ENCODE measurements around the gene NOS1.

The NOS1 gene

DNA sequence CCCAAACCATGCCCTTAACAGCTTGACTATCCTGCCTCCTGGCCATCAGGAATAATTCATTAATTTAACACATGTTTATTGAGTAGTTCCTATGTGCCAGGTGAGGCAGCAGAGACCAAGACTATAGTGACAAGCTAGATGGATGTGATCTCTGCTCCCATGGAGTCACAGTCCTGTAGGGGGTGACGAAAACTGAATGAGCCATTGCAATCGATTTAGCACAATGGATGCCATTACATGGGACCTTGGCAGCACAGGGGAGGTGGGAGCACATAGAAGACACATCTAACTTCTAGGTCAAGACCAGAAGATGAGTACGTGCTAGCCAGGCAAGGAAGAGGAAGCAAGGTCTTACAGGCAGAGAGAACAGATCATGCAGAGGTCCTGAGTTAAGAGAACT is 68.7 kb downstream of the NOS1 start:
- TF ChIP-seq, protein P1, sequence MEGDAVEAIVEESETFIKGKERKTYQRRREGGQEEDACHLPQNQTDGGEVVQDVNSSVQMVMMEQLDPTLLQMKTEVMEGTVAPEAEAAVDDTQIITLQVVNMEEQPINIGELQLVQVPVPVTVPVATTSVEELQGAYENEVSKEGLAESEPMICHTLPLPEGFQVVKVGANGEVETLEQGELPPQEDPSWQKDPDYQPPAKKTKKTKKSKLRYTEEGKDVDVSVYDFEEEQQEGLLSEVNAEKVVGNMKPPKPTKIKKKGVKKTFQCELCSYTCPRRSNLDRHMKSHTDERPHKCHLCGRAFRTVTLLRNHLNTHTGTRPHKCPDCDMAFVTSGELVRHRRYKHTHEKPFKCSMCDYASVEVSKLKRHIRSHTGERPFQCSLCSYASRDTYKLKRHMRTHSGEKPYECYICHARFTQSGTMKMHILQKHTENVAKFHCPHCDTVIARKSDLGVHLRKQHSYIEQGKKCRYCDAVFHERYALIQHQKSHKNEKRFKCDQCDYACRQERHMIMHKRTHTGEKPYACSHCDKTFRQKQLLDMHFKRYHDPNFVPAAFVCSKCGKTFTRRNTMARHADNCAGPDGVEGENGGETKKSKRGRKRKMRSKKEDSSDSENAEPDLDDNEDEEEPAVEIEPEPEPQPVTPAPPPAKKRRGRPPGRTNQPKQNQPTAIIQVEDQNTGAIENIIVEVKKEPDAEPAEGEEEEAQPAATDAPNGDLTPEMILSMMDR (conservative IDR thresholded peaks at IDR 0.05; ENCODE audit: low read depth, low read length), result no peak
- DNase-seq (ENCODE audit: low read depth), result no peak
- no peak overlapping the region for H3K4me3 ChIP-seq (ENCODE audit: low read depth, low read length)

DNA sequence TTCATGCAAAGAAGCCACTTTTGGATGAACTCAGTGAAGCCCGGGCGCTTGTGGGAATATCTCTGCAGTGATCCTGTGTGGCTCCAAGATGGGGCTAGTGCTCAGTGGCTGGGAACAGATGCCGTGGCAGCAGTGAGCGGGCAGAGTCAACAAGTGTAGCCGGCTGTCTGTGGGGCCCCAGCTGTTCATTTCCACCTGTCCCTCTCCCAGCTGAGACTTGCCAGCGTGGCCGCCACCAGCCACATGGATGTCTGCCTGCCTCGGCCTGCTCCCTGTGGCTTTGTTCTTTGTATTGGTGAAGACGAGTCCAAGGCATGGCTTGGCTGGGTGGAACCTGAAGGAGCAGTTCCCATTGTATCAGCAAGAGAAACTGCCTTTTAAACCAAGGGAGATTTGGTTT is 77.3 kb downstream of the NOS1 start:
- DNase-seq (ENCODE audit: low read depth), result no peak
- TF ChIP-seq, protein P1 (conservative IDR thresholded peaks at IDR 0.05; ENCODE audit: low read depth, low read length), result no peak

DNA sequence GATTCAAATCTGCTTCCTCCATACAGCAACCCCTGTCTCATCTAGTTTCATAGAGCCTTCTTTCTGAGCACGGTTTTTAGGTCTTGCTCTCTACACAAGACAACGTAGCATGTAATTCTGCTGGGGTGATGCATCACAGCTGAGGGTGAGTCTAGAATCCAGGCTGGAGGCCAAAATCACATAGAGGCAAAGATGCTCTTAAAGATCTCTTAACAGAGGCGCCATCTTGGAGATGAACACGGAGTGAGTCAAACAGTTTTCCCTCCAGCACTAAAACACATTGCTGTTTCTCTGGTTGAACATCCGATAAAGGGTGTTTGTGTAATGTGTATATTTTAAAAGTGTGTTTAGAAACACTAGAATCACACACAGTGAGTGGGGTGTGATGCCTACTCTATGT is 78.9 kb downstream of the NOS1 start:
- no peak for DNase-seq (ENCODE audit: low read depth)
- TF ChIP-seq, protein P1 (conservative IDR thresholded peaks at IDR 0.05; ENCODE audit: low read depth, low read length), result no peak

More for the DNA sequence above, 77.3 kb downstream of the NOS1 start:
- H3K4me3 ChIP-seq (ENCODE audit: low read depth, low read length), result no peak overlapping the region

DNA sequence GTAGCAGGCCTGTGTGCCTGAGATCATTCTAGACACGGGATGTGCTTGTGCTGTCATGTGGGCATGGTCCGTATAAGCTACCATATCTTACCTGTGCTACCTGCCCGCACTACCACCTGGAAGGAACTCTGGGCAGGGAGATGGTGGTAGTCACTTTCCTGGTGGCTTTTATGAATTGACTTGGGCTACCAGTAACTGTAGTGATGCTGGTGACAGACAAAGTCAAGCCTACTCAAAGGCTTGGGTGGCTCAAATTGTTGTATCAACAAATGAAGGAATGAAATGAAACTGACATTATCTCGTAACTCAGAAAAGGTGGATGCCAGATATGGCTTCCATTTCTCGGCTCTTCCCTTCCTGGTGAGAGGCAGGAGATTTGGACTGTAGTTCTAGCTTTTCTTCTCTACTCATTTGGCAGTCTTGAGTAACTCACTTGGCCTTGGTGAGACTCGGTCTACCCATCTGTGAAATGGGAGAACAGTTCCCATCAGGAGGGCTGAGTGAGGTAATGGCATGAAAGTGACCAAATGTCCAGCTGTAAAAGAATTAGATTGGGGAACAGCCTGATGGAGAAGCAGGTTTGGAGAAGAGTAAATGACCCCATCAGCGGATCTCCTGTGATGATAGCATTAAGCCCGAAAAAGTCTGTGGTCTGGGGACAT is 81.3 kb downstream of the NOS1 start:
- no peak overlapping the region for H3K4me3 ChIP-seq (ENCODE audit: low read depth, low read length)
- no peak for DNase-seq (ENCODE audit: low read depth)
- TF ChIP-seq, protein P1 (conservative IDR thresholded peaks at IDR 0.05; ENCODE audit: low read depth, low read length), result no peak

More for the DNA sequence above, 78.9 kb downstream of the NOS1 start:
- no peak overlapping the region for H3K4me3 ChIP-seq (ENCODE audit: low read depth, low read length)

DNA sequence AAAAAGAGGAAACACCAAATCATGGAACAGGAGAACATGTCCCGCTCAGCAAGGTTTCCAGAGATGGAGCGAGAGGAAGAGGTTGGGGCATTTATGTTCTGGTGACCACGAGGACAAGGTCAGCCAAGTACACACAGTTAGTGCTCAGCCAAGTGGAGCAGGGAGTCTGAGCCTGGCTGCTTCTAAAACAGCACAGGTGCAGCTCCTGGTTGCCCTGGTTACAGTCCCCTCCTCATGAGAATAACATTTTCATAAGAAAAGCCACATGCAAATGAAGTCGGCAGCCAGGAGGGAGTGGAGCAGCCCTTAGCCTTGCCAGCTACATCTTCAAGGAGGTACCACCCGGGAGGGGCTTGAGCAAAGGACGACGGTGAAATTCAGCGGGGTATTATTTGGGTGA is 81.8 kb downstream of the NOS1 start:
- no peak for DNase-seq (ENCODE audit: low read depth)
- H3K4me3 ChIP-seq (ENCODE audit: low read depth, low read length), result no peak overlapping the region
- TF ChIP-seq, protein P1 (conservative IDR thresholded peaks at IDR 0.05; ENCODE audit: low read depth, low read length), result no peak

DNA sequence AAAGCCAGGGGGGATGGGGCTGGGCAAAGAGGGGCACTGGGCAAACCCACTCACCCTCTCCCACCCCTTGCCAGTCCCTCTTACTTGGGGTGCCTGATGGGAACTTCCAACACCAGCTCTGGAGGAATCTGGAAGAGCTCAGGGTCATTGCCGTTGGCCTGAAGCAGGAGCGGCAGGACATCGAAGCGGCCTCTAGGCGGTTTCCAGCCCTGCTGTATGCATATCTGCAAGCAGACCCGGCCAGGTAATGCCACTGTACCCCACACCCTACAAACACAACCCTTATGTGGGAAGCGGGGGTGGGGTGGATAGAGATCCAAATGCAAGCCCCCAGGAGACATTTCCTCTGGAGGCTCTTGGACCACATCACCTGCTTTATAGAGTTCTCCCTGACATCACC is 83.6 kb downstream of the NOS1 start:
- no peak for DNase-seq (ENCODE audit: low read depth)
- H3K4me3 ChIP-seq (ENCODE audit: low read depth, low read length), result no peak overlapping the region
- TF ChIP-seq, protein P1 (conservative IDR thresholded peaks at IDR 0.05; ENCODE audit: low read depth, low read length), result no peak

DNA sequence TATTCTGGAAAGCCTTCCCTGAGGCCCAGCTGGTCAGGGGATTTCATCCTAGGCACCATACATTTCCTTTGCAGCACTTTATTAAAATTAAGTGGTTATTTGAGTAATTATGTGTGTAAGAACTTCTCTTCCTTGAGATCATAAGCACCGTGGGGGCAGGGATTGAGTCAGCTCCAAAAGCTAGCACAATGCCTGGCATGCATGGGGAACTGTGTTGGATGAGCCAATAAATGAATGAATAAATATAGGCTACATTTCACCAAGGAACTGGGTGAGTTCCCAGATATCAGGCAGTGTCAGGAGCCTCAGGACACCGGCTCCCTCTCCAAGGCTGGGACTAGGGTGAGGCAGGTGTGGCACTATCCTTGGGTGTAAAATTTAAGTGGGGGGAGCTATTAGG is 88.3 kb downstream of the NOS1 start:
- no peak overlapping the region for H3K4me3 ChIP-seq (ENCODE audit: low read depth, low read length)
- TF ChIP-seq, protein P1 (conservative IDR thresholded peaks at IDR 0.05; ENCODE audit: low read depth, low read length), result no peak
- DNase-seq (ENCODE audit: low read depth), result no peak

Data from choroid plexus epithelial cell (primary cell).